GM18508 (cell line): ENCODE data around the gene IBTK.
"Not testable (repeated sequence)": the region's sequence is repeated elsewhere in the genome, so short reads cannot be mapped to it uniquely, and the experiment has no call there.

Experiments
- ATAC-seq: cut with Tn5 transposase; IDR thresholded peaks from one replicate; pipeline ENCODE4 v1.9.1; 2021; ENCODE audit warnings: moderate number of reproducible peaks; ENCODE audit not compliant: insufficient read depth, unreplicated experiment

IBTK gene

GRCh38 chr6:82128973-82129372 lies 118.6 kb downstream of the IBTK start:
- not testable (repeated sequence) for ATAC-seq

DNA sequence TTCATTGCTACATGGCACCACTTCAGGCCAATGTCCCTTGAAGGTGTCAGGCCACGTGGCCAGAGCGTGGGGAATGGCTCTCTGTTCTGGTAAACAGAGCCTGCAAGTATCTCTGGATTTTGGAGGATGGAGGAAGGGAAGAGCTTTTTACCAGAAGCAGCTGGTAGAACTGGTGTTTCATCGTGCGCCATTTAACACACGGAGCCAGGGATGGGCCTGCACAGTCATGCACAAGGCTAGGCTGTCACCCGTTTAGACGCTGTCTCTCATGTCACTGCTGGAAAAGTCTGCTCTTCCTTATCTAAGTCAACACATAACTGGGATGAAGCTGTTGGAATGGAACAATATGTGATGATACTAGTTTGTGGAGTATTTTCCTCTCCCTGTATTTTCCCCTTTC lies 123.9 kb downstream of the IBTK start:
- no peak for ATAC-seq
